Endothelial cell of umbilical vein (primary cell): Measurements from ENCODE around the gene ELMO1. TPM values are rescaled to one million over a fixed set of nuclear protein-coding genes. Genes with fewer than 3 reads are reported as not detected.
A peak's percentile ranks its signal among the peaks of the same experiment; 100 is the strongest.

ENCODE experiments used
- BruUV-seq: library from RNA; stranded (reverse); fragments of 400-500 nt; replicated peaks from 2 replicates; lab custom pipeline; 2021; lab: Mats Ljungman, UMichigan
- CTCF ChIA-PET: fragments of 300-600, 350-600 bp; sonication (Branson Sonifier 250); formaldehyde crosslinking; loops from one replicate; lab custom pipeline; 2021; ENCODE audit warnings: antibody characterized with exemption, inconsistent platforms; lab: Charles Lee
- POLR2A ChIA-PET: fragments of 300-600, 350-600 bp; sonication (Branson Sonifier 250); formaldehyde crosslinking; loops from one replicate; lab custom pipeline; 2021; ENCODE audit warnings: antibody characterized with exemption, inconsistent platforms; lab: Charles Lee
- DNase-seq: peaks from one replicate; pipeline ENCODE4 v3.0.0-alpha.2; 2011; ENCODE audit warnings: low read depth, low spot score
- FAIRE-seq: peaks from 2 replicates; lab custom pipeline; 2011; peaks lifted over from hg19 to GRCh38; lab: Jason Lieb, UNC
- H2AFZ ChIP-seq: 2 replicates; pipeline ENCODE4 v1.6.0; 2012; ENCODE audit warnings: low read depth, low read length, control low read depth, inconsistent platforms
- H3K27ac ChIP-seq: 2 replicates; pipeline ENCODE4 v1.5.1; 2011; ENCODE audit warnings: low read depth, mild to moderate bottlenecking, control low read depth, low read length, moderate library complexity; ENCODE audit not compliant: insufficient read depth
- H3K27me3 ChIP-seq, 2 experiments: 2 replicates each; pipeline versions ENCODE4 v1.6.0 to v1.6.1; 2011; ENCODE audit warnings: low read length in 2 of 2, mixed read lengths in 1 of 2; ENCODE audit not compliant: control insufficient read depth in 2 of 2, insufficient read depth in 2 of 2
- H3K36me3 ChIP-seq, 2 experiments: 2 replicates in 1 of 2; 3 replicates in 1 of 2; pipeline ENCODE4 v1.5.1; 2011; ENCODE audit warnings: low read length in 2 of 2, mild to moderate bottlenecking in 1 of 2, moderate library complexity in 1 of 2; ENCODE audit not compliant: control insufficient read depth in 2 of 2, insufficient read depth in 2 of 2; ENCODE audit errors: extremely low read depth in 1 of 2
- H3K4me1 ChIP-seq: 3 replicates; pipeline ENCODE4 v1.5.1; 2011; ENCODE audit warnings: mild to moderate bottlenecking, low read length; ENCODE audit not compliant: control insufficient read depth, insufficient read depth; ENCODE audit errors: extremely low read depth
- H3K4me2 ChIP-seq: 2 replicates; pipeline ENCODE4 v1.6.1; 2011; ENCODE audit warnings: low read length, control low read depth, mixed read lengths; ENCODE audit not compliant: insufficient read depth
- H3K4me3 ChIP-seq, 3 experiments: fragments of 200-600 bp in 1 of 3; sonication (generic), shearing (Covaris generic) in 1 of 3; replicated peaks in 1 of 3; 2 replicates each; pipeline ENCODE4 v1.5.1; 2011 to 2016; ENCODE audit warnings: control low read depth in 3 of 3, low read length in 3 of 3, mild to moderate bottlenecking in 2 of 3, inconsistent platforms in 1 of 3, low read depth in 1 of 3, moderate library complexity in 1 of 3; ENCODE audit not compliant: insufficient read depth in 1 of 3
- H3K79me2 ChIP-seq: 2 replicates; pipeline ENCODE4 v1.6.0; 2012; ENCODE audit warnings: low read length, inconsistent platforms; ENCODE audit not compliant: control insufficient read depth, insufficient read depth
- H3K9ac ChIP-seq: replicated peaks from 2 replicates; pipeline ENCODE3; 2011; ENCODE audit warnings: low read length, control low read depth; ENCODE audit not compliant: insufficient read depth; ENCODE audit errors: extremely low read depth
- H3K9me1 ChIP-seq: replicated peaks from 3 replicates; pipeline ENCODE4 v1.6.0; 2011; ENCODE audit warnings: mild to moderate bottlenecking, low read length; ENCODE audit not compliant: control insufficient read depth, insufficient read depth; ENCODE audit errors: extremely low read depth
- H3K9me3 ChIP-seq: replicated peaks from 2 replicates; pipeline ENCODE4 v1.5.1; 2012; ENCODE audit warnings: low read length, inconsistent platforms; ENCODE audit not compliant: control insufficient read depth, insufficient read depth
- H4K20me1 ChIP-seq: replicated peaks from 2 replicates; pipeline ENCODE3; 2011; ENCODE audit warnings: mild to moderate bottlenecking, low read length; ENCODE audit not compliant: control insufficient read depth, insufficient read depth; ENCODE audit errors: extremely low read depth
- FOS ChIP-seq: IDR thresholded peaks from 2 replicates; pipeline ENCODE4 v1.6.1; 2011; ENCODE audit warnings: mild to moderate bottlenecking, low read length, moderate library complexity, borderline replicate concordance; ENCODE audit not compliant: insufficient read depth
- dilution Hi-C: fragments of 300-500 bp; cut with MboI; formaldehyde crosslinking; loops from one replicate; pipeline ENCODE4 v1.15.0; 2019; ENCODE audit warnings: low sequenced_read_pairs; ENCODE audit not compliant: extremely low pct_ligation_motif_present
- intact Hi-C: fragments of 100-400 bp; cut with micrococcal nuclease; formaldehyde crosslinking; loops from one replicate; pipeline ENCODE4 v1.10.0; 2022
- polyA plus RNA-seq, 4 experiments: library from polyadenylated mRNA; depleted of rRNA in 3 of 4; stranded (reverse) in 3 of 4; unstranded in 1 of 4; fragments of >200 nt; gene quantifications; 2 replicates each; pipeline versions ENCODE4 v1.2.1 to v1.2.3, GENCODE V29; 2011 to 2012; ENCODE audit warnings: missing spikeins in 1 of 4
- total RNA-seq: library from RNA; stranded (reverse); gene quantifications from 2 replicates; pipeline ENCODE4 v1.2.3, GENCODE V29; 2021
- TF ChIP-seq, protein P1 (sequence below), 2 donors: IDR thresholded peaks; 1 replicate in 1 of 2; 2 replicates in 1 of 2; pipeline ENCODE4 v1.5.1; 2011; ENCODE audit warnings: low read length in 2 of 2, mild to moderate bottlenecking in 2 of 2, moderate library complexity in 2 of 2, control low read depth in 1 of 2, inconsistent platforms in 1 of 2, low read depth in 1 of 2; ENCODE audit not compliant: insufficient read depth in 1 of 2; ENCODE audit errors: extremely low read depth in 1 of 2

The ELMO1 gene
- total and polyA plus RNA-seq, 2 donors (not counting 3 experiments of a cell fraction or from before 2014, with no cell fraction given): 17.0 to 30.6 TPM

DNA sequence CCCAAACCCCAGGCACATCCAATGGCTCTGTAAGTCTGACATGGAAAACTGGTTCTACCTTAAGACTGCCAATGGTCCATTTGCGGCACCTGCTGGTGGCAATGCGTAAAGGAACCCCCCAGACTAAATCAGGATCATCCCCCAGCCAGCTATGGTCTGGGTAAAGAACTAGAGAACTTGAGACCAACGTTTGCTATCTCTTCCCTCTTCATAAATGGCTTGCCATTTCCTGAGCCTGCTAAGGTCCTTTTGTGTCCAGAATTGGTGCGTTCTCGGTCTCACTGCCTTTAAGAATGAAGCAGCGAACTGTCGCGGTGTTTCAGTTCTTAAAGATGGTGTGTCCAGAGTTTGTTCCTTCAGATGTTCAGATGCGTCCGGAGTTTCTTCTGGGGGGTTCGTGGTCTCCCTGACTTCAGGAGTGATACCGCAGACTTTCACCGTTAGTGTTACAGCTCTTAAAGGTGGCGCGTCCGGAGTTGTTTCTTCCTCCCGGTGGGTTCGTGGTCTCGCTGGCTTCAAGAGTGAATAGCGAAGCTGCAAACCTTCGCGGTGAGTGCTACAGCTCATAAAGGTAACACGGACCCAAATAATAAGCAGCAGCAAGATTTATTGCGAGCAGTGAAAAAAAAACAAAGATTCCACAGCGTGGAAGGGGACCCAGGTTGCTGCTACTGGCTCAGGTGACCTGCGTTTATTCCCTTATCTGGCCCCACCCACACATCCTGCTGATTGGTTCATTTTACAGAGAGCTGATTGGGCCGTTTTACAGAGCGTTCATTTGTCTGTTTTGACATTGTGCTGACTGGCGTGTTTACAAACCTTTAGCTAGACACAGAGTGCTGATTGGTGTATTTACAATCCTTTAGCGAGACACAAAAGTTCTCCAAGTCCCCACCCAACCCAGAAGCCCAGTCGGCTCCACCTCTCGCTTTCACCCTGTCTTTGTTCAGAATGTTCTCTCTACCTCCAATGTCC, 95.4 kb downstream of the ELMO1 start:
- dilution Hi-C loops (no loop called here), intact Hi-C loops (loop anchor here (5.0 kb wide), 2 partner anchors 116 to 154 kb away; no protein-coding TSS in a partner anchor)
- no peak overlapping the region for H3K4me2 ChIP-seq
- H3K9ac ChIP-seq: no peak overlapping the region
- peaks cover 21% of the 10 kb centered on the region for H3K4me1 ChIP-seq
- TF ChIP-seq, protein P1, sequence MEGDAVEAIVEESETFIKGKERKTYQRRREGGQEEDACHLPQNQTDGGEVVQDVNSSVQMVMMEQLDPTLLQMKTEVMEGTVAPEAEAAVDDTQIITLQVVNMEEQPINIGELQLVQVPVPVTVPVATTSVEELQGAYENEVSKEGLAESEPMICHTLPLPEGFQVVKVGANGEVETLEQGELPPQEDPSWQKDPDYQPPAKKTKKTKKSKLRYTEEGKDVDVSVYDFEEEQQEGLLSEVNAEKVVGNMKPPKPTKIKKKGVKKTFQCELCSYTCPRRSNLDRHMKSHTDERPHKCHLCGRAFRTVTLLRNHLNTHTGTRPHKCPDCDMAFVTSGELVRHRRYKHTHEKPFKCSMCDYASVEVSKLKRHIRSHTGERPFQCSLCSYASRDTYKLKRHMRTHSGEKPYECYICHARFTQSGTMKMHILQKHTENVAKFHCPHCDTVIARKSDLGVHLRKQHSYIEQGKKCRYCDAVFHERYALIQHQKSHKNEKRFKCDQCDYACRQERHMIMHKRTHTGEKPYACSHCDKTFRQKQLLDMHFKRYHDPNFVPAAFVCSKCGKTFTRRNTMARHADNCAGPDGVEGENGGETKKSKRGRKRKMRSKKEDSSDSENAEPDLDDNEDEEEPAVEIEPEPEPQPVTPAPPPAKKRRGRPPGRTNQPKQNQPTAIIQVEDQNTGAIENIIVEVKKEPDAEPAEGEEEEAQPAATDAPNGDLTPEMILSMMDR (IDR thresholded peaks at IDR 0.05; ENCODE audit: extremely low read depth in 1 of 2, insufficient read depth in 1 of 2, low read depth in 1 of 2, low read length in 2 of 2): peak; percentile 6 to 11
- TF ChIP-seq FOS: no peak
- no peaks in the 10 kb centered on the region for H3K9me3 ChIP-seq
- H3K9me1 ChIP-seq: no peaks in the 10 kb centered on the region
- no peaks in the 10 kb centered on the region for H3K36me3 ChIP-seq
- no peak for DNase-seq
- H3K79me2 ChIP-seq: no peaks in the 10 kb centered on the region
- no peaks in the 10 kb centered on the region for H3K27me3 ChIP-seq
- peak overlapping the region; percentile 66 for H3K27ac ChIP-seq
- no peak overlapping the region for H3K4me3 ChIP-seq
- no peaks in the 10 kb centered on the region for H4K20me1 ChIP-seq
- BruUV-seq: no TSS peak
- CTCF ChIA-PET: interaction anchor here (0.9 to 4.3 kb wide), 6 partner anchors 20 to 379 kb away, joined by 3 to 18 read pairs (median 4); no protein-coding TSS in a partner anchor
- H2AFZ ChIP-seq: no peak overlapping the region
- FAIRE-seq: no peak
- POLR2A ChIA-PET: no interaction called here
